ENCODE results near the gene ROBO1. TPM values are rescaled to one million over a fixed set of nuclear protein-coding genes. Genes with fewer than 3 reads are reported as not detected.

ROBO1 gene
- total RNA-seq, 6 experiments from 2014 or later = 1.1 to 7.2 (median 4.3) TPM

GRCh38 chr3:79598594-79598993 lies 169.2 kb downstream of the ROBO1 start:
- no peaks in the 10 kb centered on the region for H3K9me3 ChIP-seq
- H3K27me3 ChIP-seq = peaks cover 0 to 5% of the 10 kb centered on the region in 2 donors
- no peaks in the 10 kb centered on the region for H3K36me3 ChIP-seq
- WGBS (ENCODE audit: insufficient coverage, low coverage, low lambda C conversion rate, missing lambda C conversion rate) = no CpG with 5 or more reads among the region's 1 CpG
- TF ChIP-seq CTCF (IDR thresholded peaks at IDR 0.05) (no peak), POLR2A (IDR thresholded peaks at IDR 0.05) (no peak)
- DNase-seq (peak in 1 of 3 donors; percentile 41), ATAC-seq (no peak)
- no peaks in the 10 kb centered on the region for H3K4me1 ChIP-seq
- no peak overlapping the region for H3K27ac ChIP-seq
- H3K4me3 ChIP-seq = no peak overlapping the region
- intact Hi-C loops (cut with DNase I) = no loop called here

- DNase-seq (no peak), ATAC-seq (no peak)
- peaks cover 0 to 5% of the 10 kb centered on the region in 2 donors for H3K27me3 ChIP-seq
- H3K27ac ChIP-seq = no peak overlapping the region
- H3K36me3 ChIP-seq = no peaks in the 10 kb centered on the region
- 32% methylated on average over 2 of the region's 2 CpGs for WGBS (ENCODE audit: insufficient coverage, low coverage, low lambda C conversion rate, missing lambda C conversion rate)
- no peaks in the 10 kb centered on the region for H3K4me1 ChIP-seq
- TF ChIP-seq POLR2A (IDR thresholded peaks at IDR 0.05) (no peak), CTCF (IDR thresholded peaks at IDR 0.05) (no peak)
- intact Hi-C loops (cut with DNase I) = no loop called here
- no peaks in the 10 kb centered on the region for H3K9me3 ChIP-seq
- H3K4me3 ChIP-seq = no peak overlapping the region
These were observed 170.1 kb downstream of the ROBO1 start for GRCh38 chr3:79597709-79598108.

- H3K4me1 ChIP-seq = no peaks in the 10 kb centered on the region
- ATAC-seq (no peak), DNase-seq (no peak)
- no peaks in the 10 kb centered on the region for H3K36me3 ChIP-seq
- no peaks in the 10 kb centered on the region for H3K9me3 ChIP-seq
- TF ChIP-seq POLR2A (IDR thresholded peaks at IDR 0.05) (no peak), CTCF (IDR thresholded peaks at IDR 0.05) (no peak)
- intact Hi-C loops (cut with DNase I) = no loop called here
- H3K27ac ChIP-seq = no peak overlapping the region
- H3K4me3 ChIP-seq = no peak overlapping the region
- H3K27me3 ChIP-seq = no peaks in the 10 kb centered on the region
These were observed 180.6 kb downstream of the ROBO1 start for GRCh38 chr3:79587150-79587549.

GRCh38 chr3:79586232-79586631 lies 181.6 kb downstream of the ROBO1 start:
- DNase-seq (no peak), ATAC-seq (no peak)
- H3K36me3 ChIP-seq = no peaks in the 10 kb centered on the region
- no peak overlapping the region for H3K4me3 ChIP-seq
- H3K27ac ChIP-seq = no peak overlapping the region
- H3K4me1 ChIP-seq = no peaks in the 10 kb centered on the region
- TF ChIP-seq CTCF (IDR thresholded peaks at IDR 0.05) = no peak
- TF ChIP-seq POLR2A (IDR thresholded peaks at IDR 0.05) = no peak
- H3K27me3 ChIP-seq = no peaks in the 10 kb centered on the region
- H3K9me3 ChIP-seq = no peaks in the 10 kb centered on the region
- intact Hi-C loops (cut with DNase I) = no loop called here

- ATAC-seq = no peak
These were observed 194.9 kb downstream of the ROBO1 start for GRCh38 chr3:79572930-79573329.

More at GRCh38 chr3:79572930-79573329, 194.9 kb downstream of the ROBO1 start:
- Histone ChIP-seq H3K27me3 (no peaks in the 10 kb centered on the region), H3K4me1 (no peaks in the 10 kb centered on the region), H3K36me3 (no peaks in the 10 kb centered on the region), H3K27ac (no peak overlapping the region), H3K4me3 (no peak overlapping the region), H3K9me3 (no peaks in the 10 kb centered on the region)
- TF ChIP-seq CTCF (IDR thresholded peaks at IDR 0.05) (no peak), POLR2A (IDR thresholded peaks at IDR 0.05) (no peak)
- WGBS (ENCODE audit: insufficient coverage, low coverage, low lambda C conversion rate, missing lambda C conversion rate) = 89% methylated on average over 7 of the region's 7 CpGs
- intact Hi-C loops (cut with DNase I) = no loop called here
- no peak for DNase-seq

All from right lobe of liver (tissue), 6 donors.